ENCODE measurements around the gene LRP6.

GRCh38 chr12:12088147-12088546 is 178.7 kb downstream of the LRP6 start:
- TF ChIP-seq POLR2A (IDR thresholded peaks at IDR 0.05; ENCODE audit: borderline replicate concordance, extremely low read depth, insufficient read depth, insufficient read length) (no peak), SRF (IDR thresholded peaks at IDR 0.05; ENCODE audit: low read depth) (no peak), CTCF (IDR thresholded peaks at IDR 0.05 in 2 of 3, conservative IDR thresholded peaks at IDR 0.05 in 1 of 3; ENCODE audit: borderline replicate concordance in 1 of 3, insufficient read depth in 1 of 3, low read depth in 2 of 3, low read length in 2 of 3) (no peak), EZH2 (IDR thresholded peaks at IDR 0.05) (no peak), YY1 (IDR thresholded peaks at IDR 0.05; ENCODE audit: extremely low read depth, insufficient replicate concordance, low read depth, low read length) (no peak), RAD21 (IDR thresholded peaks at IDR 0.05; ENCODE audit: low read depth) (no peak), SIN3A (IDR thresholded peaks at IDR 0.05; ENCODE audit: low read depth) (no peak), MAX (IDR thresholded peaks at IDR 0.05) (no peak), REST (IDR thresholded peaks at IDR 0.05; ENCODE audit: low read depth) (no peak), SP1 (IDR thresholded peaks at IDR 0.05; ENCODE audit: low read depth) (no peak), ZFX (IDR thresholded peaks at IDR 0.05) (no peak), JUND (IDR thresholded peaks at IDR 0.05) (no peak), ATF3 (IDR thresholded peaks at IDR 0.05) (no peak)

Measured in HCT116 (cell line).